Stomach (tissue), 9 donors: Measurements from ENCODE around the gene HSPB7. TPM values are rescaled to one million over a fixed set of nuclear protein-coding genes. Genes with fewer than 3 reads are reported as not detected.

ENCODE experiments used
- DNase-seq, 2 donors: peaks; one replicate each; pipeline versions ENCODE4 v3.0.0 to v3.0.0-alpha.2; 2013 to 2019
- H3K27ac ChIP-seq, 5 donors: fragments of 200-600 bp in 4 of 5; sonication (generic) in 4 of 5; one replicate each; pipeline ENCODE4 v1.5.1; 2013 to 2019; ENCODE audit warnings: mild to moderate bottlenecking in 1 of 5, moderate library complexity in 1 of 5
- H3K27me3 ChIP-seq, 3 donors: fragments of 200-600 bp; sonication (generic); one replicate each; pipeline ENCODE4 v1.5.1; 2017 to 2019; ENCODE audit warnings: mixed run types in 1 of 3
- H3K36me3 ChIP-seq, 4 donors: fragments of 200-600 bp; sonication (generic); 1 replicate in 3 of 4; 2 replicates in 1 of 4; pipeline ENCODE4 v1.5.1; 2016 to 2019
- H3K4me1 ChIP-seq, 4 donors: fragments of 200-600 bp; sonication (generic); one replicate each; pipeline ENCODE4 v1.5.1; 2016 to 2019
- H3K4me3 ChIP-seq, 4 donors: fragments of 200-600 bp; sonication (generic) in 3 of 4; one replicate each; pipeline ENCODE4 v1.5.1; 2016 to 2019; ENCODE audit warnings: mild to moderate bottlenecking in 1 of 4
- H3K9me3 ChIP-seq, 4 donors: fragments of 200-600 bp; sonication (generic); one replicate each; pipeline ENCODE4 v1.5.1; 2016 to 2019
- EP300 ChIP-seq: sonication (generic); formaldehyde crosslinking; IDR thresholded peaks from one replicate; pipeline ENCODE4 v1.6.1; 2017; ENCODE audit warnings: antibody characterized with exemption
- POLR2A ChIP-seq, 4 donors: fragments of 450-650 bp; IDR thresholded peaks; one replicate each; pipeline ENCODE4 v1.6.1; 2016; ENCODE audit warnings: antibody characterized with exemption in 4 of 4, control low read depth in 2 of 4, mild to moderate bottlenecking in 1 of 4, moderate library complexity in 1 of 4
- POLR2AphosphoS5 ChIP-seq, 3 donors: sonication (generic); formaldehyde crosslinking; IDR thresholded peaks; one replicate each; pipeline ENCODE4 v1.6.1; 2016; ENCODE audit warnings: antibody characterized with exemption in 3 of 3
- WGBS, 5 donors: extraction: QIAGEN DNeasy Blood & Tissue Kit in 3 of 5; methylation state at CpG; one replicate each; pipeline versions ENCODE4 v1.1.5 to v1.1.7; 2013 to 2018; 5-methylcytosine and 5-hydroxymethylcytosine counted together
- intact Hi-C: fragments of 100-400 bp; cut with DNase I; formaldehyde crosslinking; loops from one replicate; pipeline ENCODE4 v1.15.1; 2023; ENCODE audit warnings: low total_unique reads
- polyA plus RNA-seq, 3 donors: library from polyadenylated mRNA; stranded (reverse); fragments of 200-250 nt; gene quantifications; one replicate each; pipeline ENCODE4 v1.2.3, GENCODE V29; 2013
- total RNA-seq, 5 donors: library from RNA; depleted of rRNA; stranded (reverse); fragments of >200 nt; gene quantifications; one replicate each; pipeline versions ENCODE4 v1.1.0 to v1.2.3, GENCODE V29; 2014 to 2016
- TF ChIP-seq, protein P1 (sequence below), 7 experiments: fragments of 450-650 bp in 4 of 7; fragments of 200-600 bp in 3 of 7; sonication (generic) in 3 of 7; IDR thresholded peaks; one replicate each; pipeline ENCODE4 v1.5.1; 2016 to 2019; ENCODE audit warnings: antibody characterized with exemption in 7 of 7, control low read depth in 2 of 7, mild to moderate bottlenecking in 1 of 7
- donor health status: healthy with polysubstance abuse.
- donor health status: Bipolar disorder and iron deficiency.
- donor health status: healthy.

Gene HSPB7
- total and polyA plus RNA-seq, 8 donors = 9.9 to 83.5 (median 23.8) TPM

DNA sequence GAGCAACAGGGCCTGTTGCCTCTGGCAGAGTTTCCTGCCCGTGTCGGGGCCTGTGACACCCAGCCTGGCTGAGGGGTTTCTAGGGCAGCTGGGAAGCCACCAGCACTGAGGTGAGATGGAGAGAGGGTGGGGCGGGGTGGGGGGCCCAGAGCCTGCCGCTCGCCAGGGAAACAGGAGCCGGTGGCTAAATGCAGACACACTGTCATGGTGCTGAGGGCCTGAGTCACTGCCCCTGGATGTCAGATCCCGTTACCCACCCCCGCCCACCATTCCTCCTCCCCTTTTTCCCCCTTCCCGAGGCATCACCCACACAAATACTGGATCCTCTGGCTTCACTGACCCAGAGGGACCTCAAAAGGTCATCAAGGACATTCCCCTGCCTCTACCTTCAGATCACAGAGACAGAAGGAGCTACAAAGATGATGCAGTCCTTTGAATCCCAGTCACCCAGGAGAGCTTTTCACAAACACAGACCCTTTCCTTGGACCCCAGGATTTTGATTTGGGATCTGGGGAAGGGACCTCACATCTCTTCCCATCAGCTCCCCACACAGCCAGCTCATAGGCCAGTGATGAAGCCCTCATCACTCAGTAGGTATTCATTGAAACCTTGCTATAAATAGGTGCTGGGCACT, 1.9 kb upstream of the HSPB7 start:
- intact Hi-C loops = no loop called here
- Histone ChIP-seq H3K4me3 (no peak overlapping the region), H3K36me3 (no peaks in the 10 kb centered on the region), H3K9me3 (no peaks in the 10 kb centered on the region), H3K4me1 (peaks cover 28 to 69% (median 44%) of the 10 kb centered on the region in 4 donors), H3K27me3 (no peaks in the 10 kb centered on the region), H3K27ac (peak overlapping the region in 4 of 5 donors; percentile 71 to 91 (median 84))
- TF ChIP-seq POLR2AphosphoS5 (IDR thresholded peaks at IDR 0.05) = no peak
- TF ChIP-seq, protein P1, sequence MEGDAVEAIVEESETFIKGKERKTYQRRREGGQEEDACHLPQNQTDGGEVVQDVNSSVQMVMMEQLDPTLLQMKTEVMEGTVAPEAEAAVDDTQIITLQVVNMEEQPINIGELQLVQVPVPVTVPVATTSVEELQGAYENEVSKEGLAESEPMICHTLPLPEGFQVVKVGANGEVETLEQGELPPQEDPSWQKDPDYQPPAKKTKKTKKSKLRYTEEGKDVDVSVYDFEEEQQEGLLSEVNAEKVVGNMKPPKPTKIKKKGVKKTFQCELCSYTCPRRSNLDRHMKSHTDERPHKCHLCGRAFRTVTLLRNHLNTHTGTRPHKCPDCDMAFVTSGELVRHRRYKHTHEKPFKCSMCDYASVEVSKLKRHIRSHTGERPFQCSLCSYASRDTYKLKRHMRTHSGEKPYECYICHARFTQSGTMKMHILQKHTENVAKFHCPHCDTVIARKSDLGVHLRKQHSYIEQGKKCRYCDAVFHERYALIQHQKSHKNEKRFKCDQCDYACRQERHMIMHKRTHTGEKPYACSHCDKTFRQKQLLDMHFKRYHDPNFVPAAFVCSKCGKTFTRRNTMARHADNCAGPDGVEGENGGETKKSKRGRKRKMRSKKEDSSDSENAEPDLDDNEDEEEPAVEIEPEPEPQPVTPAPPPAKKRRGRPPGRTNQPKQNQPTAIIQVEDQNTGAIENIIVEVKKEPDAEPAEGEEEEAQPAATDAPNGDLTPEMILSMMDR (IDR thresholded peaks at IDR 0.05) = no peak
- no peak for TF ChIP-seq POLR2A (IDR thresholded peaks at IDR 0.05)
- no peak for TF ChIP-seq EP300
- WGBS, 5 donors = 66 to 79% (median 77%) methylated on average over 7 to 9 of the region's 9 CpGs
- DNase-seq = peak in 1 of 2 donors; percentile 65

DNA sequence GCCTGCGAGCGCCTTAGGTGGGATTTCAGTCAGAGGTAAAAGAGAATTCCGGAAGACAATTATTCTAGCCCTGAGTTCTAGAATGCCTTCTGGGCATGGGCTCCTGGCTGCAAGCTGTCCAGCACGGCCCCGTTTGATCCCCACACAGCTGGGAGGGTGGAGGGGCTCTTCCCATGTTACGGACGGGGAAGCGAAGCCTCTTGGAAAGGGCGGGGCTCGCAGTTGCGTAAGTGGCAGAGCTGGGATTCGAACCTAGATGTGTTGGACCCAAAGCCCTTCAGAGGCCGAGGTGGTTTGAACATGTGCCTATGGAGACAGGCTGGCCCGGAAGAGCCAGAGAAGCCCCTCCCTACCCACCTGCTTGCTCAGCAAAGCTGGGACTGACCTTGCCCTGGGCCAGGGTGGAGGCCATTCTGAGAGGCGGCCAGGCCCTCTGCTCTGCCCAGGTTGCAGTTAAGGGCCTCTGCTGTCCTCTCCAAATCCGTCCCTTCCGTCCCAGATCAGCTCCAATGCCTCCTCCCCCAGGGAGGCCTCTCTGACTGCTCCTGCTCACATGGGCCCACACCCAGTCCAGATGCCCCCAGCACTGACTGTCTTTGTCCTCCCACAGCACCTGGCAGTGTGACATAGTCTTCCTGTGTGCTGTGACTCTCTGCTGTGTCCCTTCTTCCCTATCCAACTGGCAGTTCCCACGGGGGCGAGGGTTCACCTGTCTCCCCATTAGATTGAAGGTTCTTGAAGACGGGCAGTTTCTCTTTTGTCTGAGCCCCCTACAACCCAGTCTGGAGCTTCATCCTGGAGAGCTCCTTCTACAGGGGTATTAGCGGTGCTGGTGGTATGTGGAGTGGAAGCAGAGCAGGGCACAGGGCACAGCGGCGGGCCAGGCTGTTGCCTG, 1.2 kb upstream of the HSPB7 start:
- intact Hi-C loops = no loop called here
- Histone ChIP-seq H3K4me3 (no peak overlapping the region), H3K27ac (peak overlapping the region in 4 of 5 donors; percentile 71 to 91 (median 84)), H3K27me3 (no peaks in the 10 kb centered on the region), H3K36me3 (no peaks in the 10 kb centered on the region), H3K9me3 (no peaks in the 10 kb centered on the region), H3K4me1 (peaks cover 33 to 77% (median 50%) of the 10 kb centered on the region in 4 donors)
- TF ChIP-seq POLR2AphosphoS5 (IDR thresholded peaks at IDR 0.05) (no peak), POLR2A (IDR thresholded peaks at IDR 0.05) (no peak), EP300 (no peak)
- TF ChIP-seq, protein P1 (IDR thresholded peaks at IDR 0.05) = no peak
- no peak for DNase-seq
- WGBS, 5 donors = 79 to 86% (median 83%) methylated on average over 8 to 23 of the region's 23 CpGs

DNA sequence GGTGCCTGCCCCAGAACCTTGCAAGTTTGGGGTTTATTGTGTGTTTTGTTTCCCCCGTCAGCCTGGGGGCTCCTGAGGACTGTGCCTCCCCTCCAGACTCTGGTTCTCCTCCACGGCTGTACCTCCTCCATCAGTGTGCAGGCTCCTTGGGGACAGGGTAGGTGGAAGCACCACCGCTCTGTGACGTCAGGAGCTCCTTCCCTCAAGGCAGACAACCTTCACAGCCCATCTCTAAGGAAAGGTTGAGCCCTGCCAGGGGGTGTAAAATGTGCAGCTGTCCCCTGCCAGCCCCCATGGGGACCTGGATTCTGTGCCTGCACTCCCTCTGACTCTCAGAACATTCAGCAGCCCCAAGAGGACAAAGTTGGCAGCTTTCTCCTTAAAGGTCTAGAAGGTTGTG, 465 bp upstream of the HSPB7 start:
- Histone ChIP-seq H3K36me3 (no peaks in the 10 kb centered on the region), H3K4me3 (peak overlapping the region in 2 of 4 donors; percentile 44), H3K27me3 (no peaks in the 10 kb centered on the region), H3K4me1 (peaks cover 40 to 83% (median 57%) of the 10 kb centered on the region in 4 donors), H3K27ac (peak overlapping the region; percentile 63 to 91 (median 82)), H3K9me3 (no peaks in the 10 kb centered on the region)
- intact Hi-C loops = no loop called here
- 45 to 73% (median 57%) methylated on average over 4 of the region's 4 CpGs for WGBS, 5 donors
- DNase-seq = no peak
- TF ChIP-seq POLR2AphosphoS5 (IDR thresholded peaks at IDR 0.05) = no peak
- TF ChIP-seq, protein P1 (IDR thresholded peaks at IDR 0.05) = no peak
- TF ChIP-seq POLR2A (IDR thresholded peaks at IDR 0.05) = no peak
- TF ChIP-seq EP300 = no peak

DNA sequence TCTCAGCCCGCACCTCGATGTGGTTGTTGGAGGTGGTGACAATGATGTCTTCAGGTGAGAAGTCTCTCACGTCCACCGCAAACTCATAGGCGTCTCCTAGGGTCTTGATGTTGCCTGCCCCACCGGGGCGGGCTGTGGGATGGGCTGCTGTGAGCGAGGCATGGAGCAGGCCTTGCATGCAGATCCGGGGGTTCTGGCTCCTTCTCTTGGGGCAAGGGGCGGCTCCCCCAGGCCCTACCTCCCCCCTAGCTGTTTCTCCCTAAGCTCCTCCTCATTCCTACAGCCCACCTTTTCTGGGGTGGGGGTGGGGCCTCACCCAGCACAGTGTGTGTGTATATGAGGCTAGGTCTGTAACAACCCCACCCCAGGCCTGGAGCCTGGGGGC, 775 bp downstream of the HSPB7 start:
- TF ChIP-seq POLR2AphosphoS5 (IDR thresholded peaks at IDR 0.05) = no peak
- no peak for TF ChIP-seq EP300
- TF ChIP-seq, protein P1 (IDR thresholded peaks at IDR 0.05) = no peak
- no peak for TF ChIP-seq POLR2A (IDR thresholded peaks at IDR 0.05)
- intact Hi-C loops = no loop called here
- Histone ChIP-seq H3K9me3 (no peaks in the 10 kb centered on the region), H3K4me3 (peak overlapping the region; percentile 18 to 44 (median 42)), H3K4me1 (peaks cover 52 to 94% (median 69%) of the 10 kb centered on the region in 4 donors), H3K27ac (peak overlapping the region; percentile 63 to 91 (median 82)), H3K27me3 (no peaks in the 10 kb centered on the region), H3K36me3 (no peaks in the 10 kb centered on the region)
- 67 to 87% (median 84%) methylated on average over 9 to 10 of the region's 10 CpGs for WGBS, 5 donors
- no peak for DNase-seq
